Brain microvascular endothelial cell (primary cell): Measurements from ENCODE around the gene ALDH1A1.

Source experiments
- DNase-seq: peaks from one replicate; pipeline ENCODE4 v3.0.0-alpha.2; 2020
- H3K27ac ChIP-seq: fragments of 250-450 bp; sonication (Bioruptor Pico); 2 replicates; pipeline ENCODE4 v1.5.1; 2020; ENCODE audit warnings: mild to moderate bottlenecking, moderate library complexity
- H3K27me3 ChIP-seq: fragments of 250-450 bp; sonication (Bioruptor Pico); replicated peaks from 2 replicates; pipeline ENCODE4 v1.5.1; 2020; ENCODE audit warnings: mild to moderate bottlenecking
- H3K36me3 ChIP-seq: fragments of 250-450 bp; sonication (Bioruptor Pico); replicated peaks from 2 replicates; pipeline ENCODE4 v1.5.1; 2020; ENCODE audit warnings: mild to moderate bottlenecking
- H3K4me3 ChIP-seq: 2 replicates; pipeline ENCODE4 v1.5.1; 2011; ENCODE audit warnings: low read depth, mild to moderate bottlenecking, control low read depth, low read length, moderate library complexity
- CTCF ChIP-seq: IDR thresholded peaks from 2 replicates; pipeline ENCODE4 v1.5.1; 2011; ENCODE audit warnings: low read depth, mild to moderate bottlenecking, moderate library complexity, low read length, control low read depth, inconsistent platforms; ENCODE audit errors: missing control alignments
- in situ Hi-C: cut with HindIII; loops from 2 replicates; pipeline ENCODE4 v1.10.0; 2017; ENCODE audit warnings: low sequenced_read_pairs, low pct_ligation_motif_present

The ALDH1A1 gene

DNA sequence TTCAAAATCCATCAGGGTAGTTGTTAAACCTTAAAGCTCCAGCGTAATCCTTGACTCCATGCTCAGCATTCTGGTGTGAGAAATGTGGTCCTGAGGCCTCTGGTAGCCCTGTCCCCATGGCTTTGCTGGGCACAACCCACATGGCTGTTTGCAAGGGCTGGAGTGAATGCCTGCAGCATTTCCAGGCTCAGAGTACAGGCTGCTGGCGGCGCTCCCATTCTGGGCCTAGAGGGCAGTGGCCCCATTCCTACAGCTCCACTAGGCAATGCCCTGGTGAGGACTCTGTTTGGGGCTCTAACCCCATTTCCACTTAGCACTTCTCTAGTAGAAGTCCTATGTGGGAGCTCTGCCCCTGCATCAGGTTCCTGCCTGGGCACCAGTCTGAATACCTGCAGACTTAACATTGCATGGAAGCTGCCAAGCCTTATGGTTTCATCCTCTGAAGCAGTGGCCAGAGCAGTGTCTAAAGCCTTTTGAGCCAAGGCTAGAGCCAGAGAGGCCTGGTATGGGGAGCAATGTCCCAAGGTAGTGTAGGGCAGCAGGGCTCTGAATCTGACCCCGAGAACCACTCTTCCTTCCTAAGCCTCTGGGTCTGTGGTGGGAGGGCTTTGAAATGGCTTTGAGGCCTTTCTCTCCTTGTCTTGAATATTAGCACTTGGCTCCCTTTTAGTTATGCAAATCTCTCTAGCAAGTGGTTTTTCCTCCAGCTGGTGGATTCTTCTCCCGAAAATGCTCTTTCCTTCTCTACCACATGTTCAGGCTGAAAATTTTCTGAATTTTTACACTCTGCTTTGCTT, 5.8 kb upstream of the ALDH1A1 start:
- no peaks in the 10 kb centered on the region for H3K27me3 ChIP-seq
- TF ChIP-seq CTCF, result no peak
- in situ Hi-C loops, result no loop called here
- H3K27ac ChIP-seq, result no peak overlapping the region
- no peak overlapping the region for H3K4me3 ChIP-seq
- H3K36me3 ChIP-seq, result no peaks in the 10 kb centered on the region
- no peak for DNase-seq

- in situ Hi-C loops, result no loop called here
- no peak for TF ChIP-seq CTCF
- no peak overlapping the region for H3K4me3 ChIP-seq
Observed at GRCh38 chr9:72955571-72955970, 2.7 kb upstream of the ALDH1A1 start.

DNA sequence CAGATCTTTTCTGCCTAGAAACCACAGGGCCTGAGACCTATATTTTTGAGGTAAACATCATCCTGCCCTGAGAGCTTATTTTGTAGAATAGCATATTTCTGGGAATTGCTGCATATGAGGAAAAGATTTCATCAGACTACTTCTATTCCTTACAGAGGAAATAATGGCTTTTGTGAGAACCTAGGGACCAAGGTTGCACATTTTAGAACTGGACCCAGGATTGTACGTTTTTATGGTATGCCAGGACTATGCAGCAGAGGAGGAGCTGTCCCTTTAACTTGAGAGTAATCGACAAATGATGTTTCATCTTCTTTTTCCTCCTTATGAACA, 2.2 kb upstream of the ALDH1A1 start:
- H3K27me3 ChIP-seq, result no peaks in the 10 kb centered on the region
- in situ Hi-C loops, result no loop called here
- no peak overlapping the region for H3K27ac ChIP-seq
- no peaks in the 10 kb centered on the region for H3K36me3 ChIP-seq
- H3K4me3 ChIP-seq, result no peak overlapping the region
- DNase-seq, result no peak
- no peak for TF ChIP-seq CTCF

More at GRCh38 chr9:72955571-72955970, 2.7 kb upstream of the ALDH1A1 start:
- DNase-seq, result no peak
- Histone ChIP-seq H3K36me3 (no peaks in the 10 kb centered on the region), H3K27ac (no peak overlapping the region), H3K27me3 (no peaks in the 10 kb centered on the region)

DNA sequence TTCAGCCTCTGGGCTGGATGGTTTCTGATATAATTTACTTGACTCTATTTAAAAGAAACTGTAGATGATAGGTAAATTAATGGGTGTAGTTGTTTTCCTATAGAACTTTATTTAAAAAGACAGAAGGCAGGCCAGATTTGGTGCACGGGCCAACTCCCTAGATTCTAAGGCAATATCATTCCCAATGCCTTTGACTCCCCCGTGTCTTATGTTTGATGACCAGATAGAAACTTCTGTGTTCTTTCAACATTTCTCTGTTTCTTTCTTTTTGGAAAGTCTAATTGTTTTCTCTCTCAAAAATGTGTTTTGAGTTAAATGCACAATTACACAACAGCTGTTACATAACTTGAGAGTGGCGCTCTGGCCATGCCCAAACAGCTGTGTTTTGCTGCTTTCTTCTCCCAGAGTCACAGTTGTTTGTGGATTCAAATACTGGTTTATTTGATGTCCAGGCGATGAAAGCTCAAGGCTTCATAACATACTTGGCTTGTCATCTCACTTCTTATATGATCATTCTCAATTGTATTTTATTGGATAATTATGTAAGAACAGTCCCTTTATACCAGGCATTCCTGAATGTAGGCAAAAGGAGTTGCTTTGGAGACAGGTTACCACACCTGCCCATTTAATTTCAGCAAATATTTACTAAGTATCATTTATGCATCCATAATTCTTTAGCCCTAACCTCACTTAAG, 1.7 kb upstream of the ALDH1A1 start:
- Histone ChIP-seq H3K4me3 (no peak overlapping the region), H3K27me3 (no peaks in the 10 kb centered on the region), H3K36me3 (no peaks in the 10 kb centered on the region), H3K27ac (no peak overlapping the region)
- no peak for DNase-seq
- in situ Hi-C loops, result no loop called here
- TF ChIP-seq CTCF, result no peak

GRCh38 chr9:72952381-72952690, 517 bp downstream of the ALDH1A1 start:
- no peak for DNase-seq
- Histone ChIP-seq H3K36me3 (no peaks in the 10 kb centered on the region), H3K27ac (no peak overlapping the region), H3K27me3 (no peaks in the 10 kb centered on the region), H3K4me3 (no peak overlapping the region)
- in situ Hi-C loops, result no loop called here
- TF ChIP-seq CTCF, result no peak
